ENCODE data around the gene PTPRD. TPM values are rescaled to one million over a fixed set of nuclear protein-coding genes. Genes with fewer than 3 reads are reported as not detected.

PTPRD gene
- total RNA-seq, 2 donors from 2014 or later, result 97.4 to 101 TPM

GRCh38 chr9:8901146-8901545 lies 1711.7 kb downstream of the PTPRD start:
- Mint-ChIP-seq H3K36me3 (ENCODE audit: low read depth) (no peaks in the 10 kb centered on the region), H3K4me3 (no peak overlapping the region), H3K9me3 (no peaks in the 10 kb centered on the region), H3K27ac (no peak overlapping the region), H3K27me3 (ENCODE audit: insufficient read depth) (no peaks in the 10 kb centered on the region), H3K4me1 (peaks cover 2% of the 10 kb centered on the region)
- Histone ChIP-seq H3K36me3 (ENCODE audit: control insufficient read depth, insufficient read depth, low read length) (no peaks in the 10 kb centered on the region), H3K9me3 (ENCODE audit: control insufficient read depth, low read length) (no peaks in the 10 kb centered on the region), H3K4me3 (ENCODE audit: low read length) (no peak overlapping the region), H3K9ac (ENCODE audit: extremely low read depth, low read length, poor library complexity, severe bottlenecking) (no peak overlapping the region), H3K27ac (ENCODE audit: low read depth, low read length) (no peak overlapping the region), H3K4me1 (ENCODE audit: control insufficient read depth, insufficient read depth, low read length) (peaks cover 3% of the 10 kb centered on the region), H3K27me3 (ENCODE audit: control insufficient read depth, insufficient read depth, low read length, poor library complexity, severe bottlenecking) (no peaks in the 10 kb centered on the region)
- DNase-seq, result no peak
- TF ChIP-seq, protein P1, sequence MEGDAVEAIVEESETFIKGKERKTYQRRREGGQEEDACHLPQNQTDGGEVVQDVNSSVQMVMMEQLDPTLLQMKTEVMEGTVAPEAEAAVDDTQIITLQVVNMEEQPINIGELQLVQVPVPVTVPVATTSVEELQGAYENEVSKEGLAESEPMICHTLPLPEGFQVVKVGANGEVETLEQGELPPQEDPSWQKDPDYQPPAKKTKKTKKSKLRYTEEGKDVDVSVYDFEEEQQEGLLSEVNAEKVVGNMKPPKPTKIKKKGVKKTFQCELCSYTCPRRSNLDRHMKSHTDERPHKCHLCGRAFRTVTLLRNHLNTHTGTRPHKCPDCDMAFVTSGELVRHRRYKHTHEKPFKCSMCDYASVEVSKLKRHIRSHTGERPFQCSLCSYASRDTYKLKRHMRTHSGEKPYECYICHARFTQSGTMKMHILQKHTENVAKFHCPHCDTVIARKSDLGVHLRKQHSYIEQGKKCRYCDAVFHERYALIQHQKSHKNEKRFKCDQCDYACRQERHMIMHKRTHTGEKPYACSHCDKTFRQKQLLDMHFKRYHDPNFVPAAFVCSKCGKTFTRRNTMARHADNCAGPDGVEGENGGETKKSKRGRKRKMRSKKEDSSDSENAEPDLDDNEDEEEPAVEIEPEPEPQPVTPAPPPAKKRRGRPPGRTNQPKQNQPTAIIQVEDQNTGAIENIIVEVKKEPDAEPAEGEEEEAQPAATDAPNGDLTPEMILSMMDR (conservative IDR thresholded peaks at IDR 0.05), result no peak
- 97 to 100% methylated on average over 1 to 2 of the region's 2 CpGs for WGBS, 2 experiments (ENCODE audit: insufficient coverage in 1 of 2, insufficient read length in 1 of 2)

DNA sequence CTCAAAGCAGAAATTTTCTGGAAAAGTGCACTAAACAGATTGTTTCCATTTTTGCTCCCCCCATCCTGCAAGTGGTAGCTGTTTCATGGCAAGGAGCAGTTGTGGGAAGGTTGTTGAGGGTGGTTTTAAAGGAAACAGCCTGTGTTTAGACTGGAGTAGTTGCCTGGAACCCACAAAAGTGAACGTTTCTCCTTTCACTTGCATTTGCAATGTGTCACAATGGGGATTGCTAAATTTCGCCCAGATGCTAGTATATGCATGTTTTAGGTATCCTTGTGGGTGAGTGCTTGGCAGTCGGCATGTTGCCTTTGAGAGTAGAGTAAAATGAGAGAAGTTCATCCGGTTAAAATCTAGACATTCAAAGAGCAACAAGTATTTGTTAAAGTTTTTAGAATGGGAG lies 1713.3 kb downstream of the PTPRD start:
- Histone ChIP-seq H3K9me3 (ENCODE audit: control insufficient read depth, low read length) (no peaks in the 10 kb centered on the region), H3K36me3 (ENCODE audit: control insufficient read depth, insufficient read depth, low read length) (no peaks in the 10 kb centered on the region), H3K27me3 (ENCODE audit: control insufficient read depth, insufficient read depth, low read length, poor library complexity, severe bottlenecking) (no peaks in the 10 kb centered on the region), H3K4me3 (ENCODE audit: low read length) (no peak overlapping the region), H3K27ac (ENCODE audit: low read depth, low read length) (no peak overlapping the region), H3K9ac (ENCODE audit: extremely low read depth, low read length, poor library complexity, severe bottlenecking) (no peak overlapping the region), H3K4me1 (ENCODE audit: control insufficient read depth, insufficient read depth, low read length) (peaks cover 14% of the 10 kb centered on the region)
- TF ChIP-seq, protein P1 (conservative IDR thresholded peaks at IDR 0.05), result no peak
- DNase-seq, result no peak
- Mint-ChIP-seq H3K36me3 (ENCODE audit: low read depth) (no peaks in the 10 kb centered on the region), H3K27ac (no peak overlapping the region), H3K4me3 (no peak overlapping the region), H3K9me3 (no peaks in the 10 kb centered on the region), H3K4me1 (peaks cover 15% of the 10 kb centered on the region), H3K27me3 (ENCODE audit: insufficient read depth) (no peaks in the 10 kb centered on the region)
- WGBS, 2 experiments (ENCODE audit: insufficient coverage in 1 of 2, insufficient read length in 1 of 2), result 83 to 88% methylated on average over 2 to 4 of the region's 4 CpGs

DNA sequence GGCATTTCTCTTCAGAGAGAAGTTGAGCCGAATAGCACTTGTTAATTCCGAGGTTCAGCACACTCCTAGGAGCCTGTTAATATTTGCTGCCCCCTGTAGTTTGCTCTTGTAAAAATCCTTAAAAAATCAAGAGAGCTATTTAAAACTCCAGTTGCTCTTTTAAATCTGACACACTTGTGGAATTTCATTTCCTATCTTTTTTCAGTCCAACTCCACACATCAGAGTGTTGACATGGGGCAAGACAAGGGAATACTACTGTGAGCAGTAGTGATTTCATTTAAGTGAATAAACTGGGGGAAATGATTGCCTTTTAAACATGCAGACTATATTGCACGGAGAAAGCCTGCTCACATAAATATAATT lies 1717.0 kb downstream of the PTPRD start:
- 42 to 50% methylated on average over 3 of the region's 3 CpGs for WGBS, 2 experiments (ENCODE audit: insufficient coverage in 1 of 2, insufficient read length in 1 of 2)

More for the DNA sequence above, 1717.0 kb downstream of the PTPRD start:
- H3K9me3 ChIP-seq (ENCODE audit: control insufficient read depth, low read length), result no peaks in the 10 kb centered on the region
- no peaks in the 10 kb centered on the region for H3K36me3 ChIP-seq (ENCODE audit: control insufficient read depth, insufficient read depth, low read length)
- H3K4me3 Mint-ChIP-seq, result no peak overlapping the region
- no peaks in the 10 kb centered on the region for H3K27me3 ChIP-seq (ENCODE audit: control insufficient read depth, insufficient read depth, low read length, poor library complexity, severe bottlenecking)
- H3K27me3 Mint-ChIP-seq (ENCODE audit: insufficient read depth), result no peaks in the 10 kb centered on the region
- H3K27ac ChIP-seq (ENCODE audit: low read depth, low read length), result no peak overlapping the region
- no peak overlapping the region for H3K9ac ChIP-seq (ENCODE audit: extremely low read depth, low read length, poor library complexity, severe bottlenecking)
- H3K4me1 ChIP-seq (ENCODE audit: control insufficient read depth, insufficient read depth, low read length), result peaks cover 14% of the 10 kb centered on the region
- TF ChIP-seq, protein P1 (conservative IDR thresholded peaks at IDR 0.05), result peak; percentile 75
- H3K9me3 Mint-ChIP-seq, result no peaks in the 10 kb centered on the region
- H3K27ac Mint-ChIP-seq, result no peak overlapping the region
- DNase-seq, result no peak
- H3K4me1 Mint-ChIP-seq, result peaks cover 22% of the 10 kb centered on the region
- peak overlapping the region; percentile 8 for H3K4me3 ChIP-seq (ENCODE audit: low read length)
- no peaks in the 10 kb centered on the region for H3K36me3 Mint-ChIP-seq (ENCODE audit: low read depth)

All from endodermal cell (in vitro differentiated cells).